ENCODE measurements around the gene MYL6.

DNA sequence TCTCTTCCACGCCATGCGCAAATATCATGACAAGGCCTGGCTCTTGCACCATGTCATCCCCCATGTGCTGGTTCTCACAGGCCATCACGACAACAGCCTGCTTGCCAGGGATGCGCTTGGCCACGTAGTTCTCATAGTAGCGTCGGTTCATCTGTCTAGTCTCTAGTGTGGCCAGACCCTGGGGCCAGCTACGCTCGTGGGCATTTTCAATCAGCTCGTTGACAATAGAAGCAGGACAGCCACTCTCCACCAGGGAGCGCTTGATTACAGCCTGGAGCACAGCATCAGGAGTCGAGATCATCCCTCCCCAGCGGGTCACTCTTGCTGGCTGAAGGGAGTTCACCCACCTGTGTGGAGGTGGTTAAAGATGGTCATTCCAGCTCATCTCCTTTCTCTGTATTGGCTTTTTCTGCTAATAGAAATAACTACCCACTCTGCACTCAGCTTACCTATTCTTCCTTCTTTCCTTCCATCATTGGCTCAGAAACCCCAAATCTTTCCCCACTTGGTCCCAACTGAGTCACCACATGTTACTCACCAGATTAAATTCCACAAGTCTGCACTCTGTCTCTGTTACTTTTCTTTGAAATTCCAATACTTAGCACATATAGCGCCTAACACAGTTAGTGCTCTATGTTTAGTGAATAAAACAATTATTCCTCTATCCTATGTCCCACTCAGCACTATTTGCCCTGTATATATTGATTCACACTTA is 48.5 kb downstream of the MYL6 start:
- TF ChIP-seq, protein P1, sequence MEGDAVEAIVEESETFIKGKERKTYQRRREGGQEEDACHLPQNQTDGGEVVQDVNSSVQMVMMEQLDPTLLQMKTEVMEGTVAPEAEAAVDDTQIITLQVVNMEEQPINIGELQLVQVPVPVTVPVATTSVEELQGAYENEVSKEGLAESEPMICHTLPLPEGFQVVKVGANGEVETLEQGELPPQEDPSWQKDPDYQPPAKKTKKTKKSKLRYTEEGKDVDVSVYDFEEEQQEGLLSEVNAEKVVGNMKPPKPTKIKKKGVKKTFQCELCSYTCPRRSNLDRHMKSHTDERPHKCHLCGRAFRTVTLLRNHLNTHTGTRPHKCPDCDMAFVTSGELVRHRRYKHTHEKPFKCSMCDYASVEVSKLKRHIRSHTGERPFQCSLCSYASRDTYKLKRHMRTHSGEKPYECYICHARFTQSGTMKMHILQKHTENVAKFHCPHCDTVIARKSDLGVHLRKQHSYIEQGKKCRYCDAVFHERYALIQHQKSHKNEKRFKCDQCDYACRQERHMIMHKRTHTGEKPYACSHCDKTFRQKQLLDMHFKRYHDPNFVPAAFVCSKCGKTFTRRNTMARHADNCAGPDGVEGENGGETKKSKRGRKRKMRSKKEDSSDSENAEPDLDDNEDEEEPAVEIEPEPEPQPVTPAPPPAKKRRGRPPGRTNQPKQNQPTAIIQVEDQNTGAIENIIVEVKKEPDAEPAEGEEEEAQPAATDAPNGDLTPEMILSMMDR (IDR thresholded peaks at IDR 0.05 in 2 of 3, conservative IDR thresholded peaks at IDR 0.05 in 1 of 3; ENCODE audit: control insufficient read depth in 2 of 3, extremely low read depth in 1 of 3, insufficient read depth in 1 of 3, low read depth in 3 of 3, low read length in 3 of 3) = peak; percentile 67 to 79 (median 75)
- no peak for TF ChIP-seq RFX5 (IDR thresholded peaks at IDR 0.05; ENCODE audit: low read depth, low read length)
- TF ChIP-seq USF2 (IDR thresholded peaks at IDR 0.05; ENCODE audit: borderline replicate concordance, low read depth, low read length) = no peak
- TF ChIP-seq ETV6 (conservative IDR thresholded peaks at IDR 0.05 in 1 of 2, IDR thresholded peaks at IDR 0.05 in 1 of 2; ENCODE audit: borderline replicate concordance in 1 of 2, low read depth in 1 of 2) = no peak
- no peak for TF ChIP-seq MYB (IDR thresholded peaks at IDR 0.05; ENCODE audit: borderline replicate concordance, low read depth, low read length)
- TF ChIP-seq BACH1 (IDR thresholded peaks at IDR 0.05; ENCODE audit: borderline replicate concordance) = no peak
- TF ChIP-seq, protein P2, sequence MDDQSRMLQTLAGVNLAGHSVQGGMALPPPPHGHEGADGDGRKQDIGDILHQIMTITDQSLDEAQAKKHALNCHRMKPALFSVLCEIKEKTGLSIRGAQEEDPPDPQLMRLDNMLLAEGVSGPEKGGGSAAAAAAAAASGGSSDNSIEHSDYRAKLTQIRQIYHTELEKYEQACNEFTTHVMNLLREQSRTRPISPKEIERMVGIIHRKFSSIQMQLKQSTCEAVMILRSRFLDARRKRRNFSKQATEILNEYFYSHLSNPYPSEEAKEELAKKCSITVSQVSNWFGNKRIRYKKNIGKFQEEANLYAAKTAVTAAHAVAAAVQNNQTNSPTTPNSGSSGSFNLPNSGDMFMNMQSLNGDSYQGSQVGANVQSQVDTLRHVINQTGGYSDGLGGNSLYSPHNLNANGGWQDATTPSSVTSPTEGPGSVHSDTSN (IDR thresholded peaks at IDR 0.05; ENCODE audit: insufficient replicate concordance, low read depth, low read length) = no peak
- TF ChIP-seq IRF3 (IDR thresholded peaks at IDR 0.05) = no peak
- no peak for TF ChIP-seq JUNB (IDR thresholded peaks at IDR 0.05)
- TF ChIP-seq RAD21 (IDR thresholded peaks at IDR 0.05; ENCODE audit: insufficient read depth, low read depth, low read length) = peak; percentile 45
- TF ChIP-seq FOXK2 (IDR thresholded peaks at IDR 0.05) = no peak
- no peak for TF ChIP-seq EP300 (IDR thresholded peaks at IDR 0.05; ENCODE audit: borderline replicate concordance in 1 of 2, control insufficient read depth in 1 of 2, low read depth in 2 of 2, low read length in 2 of 2)
- TF ChIP-seq CREB1 (IDR thresholded peaks at IDR 0.05; ENCODE audit: low read depth) = no peak
